GM23248 (cell line): Measurements from ENCODE around the gene SSBP2.

Source experiments
- EZH2 ChIP-seq: fragments of 200-600 bp; sonication (generic); IDR thresholded peaks from 2 replicates; pipeline ENCODE4 v1.6.1; 2018; ENCODE audit warnings: antibody characterized with exemption, mild to moderate bottlenecking; ENCODE audit not compliant: insufficient read depth, poor library complexity, severe bottlenecking
- EZH2phosphoT487 ChIP-seq: fragments of 200-600 bp; sonication (generic); IDR thresholded peaks from 2 replicates; pipeline ENCODE4 v1.6.1; 2018; ENCODE audit warnings: antibody characterized with exemption, moderate library complexity, mild to moderate bottlenecking, low read depth; ENCODE audit not compliant: insufficient read depth

- TF ChIP-seq EZH2 (no peak), EZH2phosphoT487 (no peak)
Measured at GRCh38 chr5:81422671-81423070, 328.2 kb downstream of the SSBP2 start.
